Kidney (tissue), 14 donors: ENCODE results near the gene SULT1C2. TPM values are rescaled to one million over a fixed set of nuclear protein-coding genes. Genes with fewer than 3 reads are reported as not detected.

Experiments used
- DNase-seq, 5 donors: peaks; one replicate each; pipeline ENCODE4 v3.0.0-alpha.2; 2013 to 2020
- FAIRE-seq: peaks from 2 replicates; lab custom pipeline; 2012; peaks lifted over from hg19 to GRCh38; lab: Jason Lieb, UNC
- H3K27ac ChIP-seq, 2 donors: one replicate each; pipeline ENCODE4 v1.7.0; 2013; ENCODE audit warnings: low read depth in 2 of 2, low read length in 2 of 2, inconsistent platforms in 1 of 2
- H3K27me3 ChIP-seq: one replicate; pipeline ENCODE4 v1.7.1; 2013; ENCODE audit warnings: low read length, inconsistent platforms; ENCODE audit not compliant: control insufficient read depth, insufficient read depth
- H3K36me3 ChIP-seq, 3 donors: one replicate each; pipeline versions ENCODE4 v1.7.0 to v1.7.1; 2013; ENCODE audit warnings: low read length in 3 of 3, control low read depth in 1 of 3, inconsistent platforms in 1 of 3; ENCODE audit not compliant: insufficient read depth in 3 of 3, control insufficient read depth in 2 of 3
- H3K4me1 ChIP-seq, 3 donors: one replicate each; pipeline versions ENCODE4 v1.7.0 to v1.7.1; 2013; ENCODE audit warnings: low read length in 3 of 3, inconsistent platforms in 1 of 3, low read depth in 1 of 3; ENCODE audit not compliant: control insufficient read depth in 2 of 3, insufficient read depth in 2 of 3
- H3K4me3 ChIP-seq, 3 donors: one replicate each; pipeline versions ENCODE4 v1.7.0 to v1.8.1; 2013; ENCODE audit warnings: low read length in 3 of 3, control low read depth in 1 of 3, inconsistent platforms in 1 of 3
- H3K9ac ChIP-seq, 3 donors: one replicate each; pipeline versions ENCODE4 v1.7.0 to v1.7.1; 2013; ENCODE audit warnings: low read length in 3 of 3, control low read depth in 1 of 3, inconsistent platforms in 1 of 3
- H3K9me3 ChIP-seq, 3 donors: one replicate each; pipeline versions ENCODE4 v1.7.0 to v1.7.1; 2013; ENCODE audit warnings: low read length in 3 of 3, control low read depth in 1 of 3, inconsistent platforms in 1 of 3; ENCODE audit not compliant: control insufficient read depth in 2 of 3, insufficient read depth in 1 of 3
- intact Hi-C: fragments of 100-400 bp; cut with DNase I; formaldehyde crosslinking; loops from one replicate; pipeline ENCODE4 v1.11.1; 2022
- polyA plus RNA-seq: library from polyadenylated mRNA; stranded (reverse); fragments of 350-450 nt; fragmentation: Illumina TruSeq; extraction: RNeasy Lipid Tissue Mini Kit (QIAGEN cat#74804); gene quantifications from one replicate; pipeline ENCODE4 v1.2.3, GENCODE V29; 2014; ENCODE audit warnings: low read depth, low replicate concordance; ENCODE audit not compliant: insufficient read depth
- total RNA-seq: library from RNA; stranded (reverse); fragmentation: NEBNext Ultra II Directional; extraction: Animal tissue kit (Norgen Biotek cat#: 25700); gene quantifications from one replicate; pipeline ENCODE4 v1.2.1, GENCODE V29; 2021
- TF ChIP-seq, protein P1 (sequence below): IDR thresholded peaks from 3 replicates; pipeline ENCODE4 v1.5.1; 2012; ENCODE audit warnings: mild to moderate bottlenecking, moderate library complexity, borderline replicate concordance; ENCODE audit not compliant: insufficient read depth; ENCODE audit errors: extremely low read depth
- donor health status: control.
- donor health status: control.
- donor health status: control.
- donor health status: control.
- donor health status: control.
- donor health status: DM: yes; HTN: yes; CAD: no.
- donor health status: Normal renal cell carcinoma (clear cell type).

The SULT1C2 gene
- total and polyA plus RNA-seq, 2 donors from 2014 or later, result 67.4 to 117 TPM

DNA sequence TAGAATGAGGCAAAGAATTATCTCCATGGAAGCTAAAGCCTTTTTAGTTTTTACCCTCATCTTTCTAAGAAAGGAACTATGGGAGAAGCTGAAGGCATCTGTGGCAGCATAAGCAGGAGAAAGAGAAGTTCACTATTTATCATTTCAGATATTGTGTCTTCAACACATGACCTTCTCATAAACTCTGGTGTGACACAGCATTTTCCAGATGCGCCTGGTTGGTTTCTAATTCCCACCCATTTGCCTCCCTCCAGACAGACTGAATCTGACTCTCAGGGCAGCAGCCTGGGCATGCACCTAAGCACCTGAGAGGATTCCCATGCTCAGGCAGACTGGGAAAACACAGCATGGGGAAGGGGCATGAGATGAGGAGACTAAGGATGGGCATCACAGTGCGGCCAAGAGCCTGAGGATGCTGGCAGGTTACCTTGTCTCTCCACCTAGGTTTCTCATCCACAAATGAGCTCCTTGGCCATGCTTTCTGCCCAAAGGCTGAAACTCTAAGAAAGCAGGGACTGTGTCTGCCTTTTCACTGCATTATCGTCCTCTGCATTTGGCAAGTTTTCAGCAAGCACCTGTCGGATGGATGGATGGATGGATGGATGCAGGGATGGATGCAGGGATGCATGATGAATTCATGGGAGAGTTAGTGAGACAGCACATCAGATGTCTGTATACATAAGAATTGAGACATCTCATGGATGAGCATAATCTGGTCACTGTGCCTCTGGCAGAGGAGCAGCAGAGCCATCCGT lies 60.3 kb downstream of the SULT1C2 start:
- Histone ChIP-seq H3K4me3 (no peak overlapping the region), H3K27ac (no peak overlapping the region), H3K9me3 (no peaks in the 10 kb centered on the region), H3K36me3 (no peaks in the 10 kb centered on the region), H3K9ac (no peak overlapping the region), H3K27me3 (no peaks in the 10 kb centered on the region), H3K4me1 (no peaks in the 10 kb centered on the region)
- TF ChIP-seq, protein P1, sequence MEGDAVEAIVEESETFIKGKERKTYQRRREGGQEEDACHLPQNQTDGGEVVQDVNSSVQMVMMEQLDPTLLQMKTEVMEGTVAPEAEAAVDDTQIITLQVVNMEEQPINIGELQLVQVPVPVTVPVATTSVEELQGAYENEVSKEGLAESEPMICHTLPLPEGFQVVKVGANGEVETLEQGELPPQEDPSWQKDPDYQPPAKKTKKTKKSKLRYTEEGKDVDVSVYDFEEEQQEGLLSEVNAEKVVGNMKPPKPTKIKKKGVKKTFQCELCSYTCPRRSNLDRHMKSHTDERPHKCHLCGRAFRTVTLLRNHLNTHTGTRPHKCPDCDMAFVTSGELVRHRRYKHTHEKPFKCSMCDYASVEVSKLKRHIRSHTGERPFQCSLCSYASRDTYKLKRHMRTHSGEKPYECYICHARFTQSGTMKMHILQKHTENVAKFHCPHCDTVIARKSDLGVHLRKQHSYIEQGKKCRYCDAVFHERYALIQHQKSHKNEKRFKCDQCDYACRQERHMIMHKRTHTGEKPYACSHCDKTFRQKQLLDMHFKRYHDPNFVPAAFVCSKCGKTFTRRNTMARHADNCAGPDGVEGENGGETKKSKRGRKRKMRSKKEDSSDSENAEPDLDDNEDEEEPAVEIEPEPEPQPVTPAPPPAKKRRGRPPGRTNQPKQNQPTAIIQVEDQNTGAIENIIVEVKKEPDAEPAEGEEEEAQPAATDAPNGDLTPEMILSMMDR, result no peak
- intact Hi-C loops, result no loop called here
- DNase-seq (peak in 2 of 5 donors; percentile 11 to 18), FAIRE-seq (no peak)

DNA sequence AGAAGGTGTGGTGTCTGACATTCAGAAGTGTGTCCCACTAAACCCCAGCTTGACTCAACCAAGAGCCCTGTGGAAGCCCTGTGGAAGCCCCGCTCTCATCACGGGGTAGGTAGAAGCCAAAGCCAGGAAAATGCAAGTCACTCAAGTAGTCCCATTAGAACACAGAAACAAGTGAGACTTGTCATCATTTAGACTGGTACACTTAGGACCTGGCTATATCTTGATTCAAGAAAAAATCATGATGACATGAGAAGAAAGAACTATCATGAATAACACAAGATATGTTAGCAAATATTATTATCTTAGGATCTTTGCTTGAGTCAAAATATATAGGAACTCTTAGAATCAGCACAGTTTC lies 60.9 kb downstream of the SULT1C2 start:
- H3K4me3 ChIP-seq, result no peak overlapping the region
- no peak overlapping the region for H3K9ac ChIP-seq
- H3K27me3 ChIP-seq, result no peaks in the 10 kb centered on the region
- no peak for FAIRE-seq
- intact Hi-C loops, result no loop called here
- no peak for DNase-seq
- H3K36me3 ChIP-seq, result no peaks in the 10 kb centered on the region
- TF ChIP-seq, protein P1, result no peak
- no peak overlapping the region for H3K27ac ChIP-seq
- no peaks in the 10 kb centered on the region for H3K4me1 ChIP-seq
- H3K9me3 ChIP-seq, result no peaks in the 10 kb centered on the region

DNA sequence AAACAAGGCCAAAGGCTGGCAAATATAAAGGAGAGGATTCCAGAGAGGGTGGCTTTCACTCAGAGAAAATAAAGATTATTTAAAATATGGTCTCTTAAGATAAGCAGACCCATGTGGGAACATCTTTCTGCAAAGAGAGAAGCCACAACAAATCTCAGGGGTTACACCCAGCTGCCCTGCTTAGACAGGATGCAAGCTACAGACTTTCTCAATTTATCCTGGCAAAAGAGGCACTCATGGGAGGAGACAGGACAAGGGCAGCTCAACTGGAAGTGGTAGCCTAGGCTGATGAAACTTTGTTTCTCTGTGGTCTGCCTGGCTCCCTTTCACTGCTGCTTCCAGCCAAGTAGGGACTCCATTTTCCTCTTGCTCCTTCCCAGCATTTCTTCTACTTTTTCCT lies 63.2 kb downstream of the SULT1C2 start:
- Histone ChIP-seq H3K36me3 (no peaks in the 10 kb centered on the region), H3K27me3 (no peaks in the 10 kb centered on the region), H3K4me3 (no peak overlapping the region), H3K4me1 (no peaks in the 10 kb centered on the region), H3K9ac (no peak overlapping the region), H3K9me3 (no peaks in the 10 kb centered on the region), H3K27ac (no peak overlapping the region)
- DNase-seq (no peak), FAIRE-seq (no peak)
- TF ChIP-seq, protein P1, result no peak
- intact Hi-C loops, result loop anchor here (10.0 kb wide), 1 partner anchor 233 kb away; no protein-coding TSS in a partner anchor
